Sciatic nerve (tissue), 2 donors: ENCODE data around the gene ASCC2. TPM values are rescaled to one million over a fixed set of nuclear protein-coding genes. Genes with fewer than 3 reads are reported as not detected.
A peak's percentile ranks its signal among the peaks of the same experiment; 100 is the strongest.
"Not testable (repeated sequence)": the region's sequence is repeated elsewhere in the genome, so short reads cannot be mapped to it uniquely, and the experiment has no call there.

Experiments used
- ATAC-seq: fragments of 200-7000 bp; cut with Tn5 transposase; one replicate; pipeline ENCODE4 v1.9.1; 2020; ENCODE audit warnings: mild to moderate bottlenecking, moderate library complexity
- DNase-seq: peaks from one replicate; pipeline ENCODE4 v3.0.0-alpha.2; 2020; ENCODE audit warnings: low spot score
- intact Hi-C: fragments of 100-400 bp; cut with DNase I; formaldehyde crosslinking; loops from one replicate; pipeline ENCODE4 v1.14.2; 2022
- total RNA-seq: library from RNA; stranded (reverse); fragmentation: NEBNext Ultra II Directional; extraction: Animal tissue kit (Norgen Biotek cat#: 25700); gene quantifications from one replicate; pipeline ENCODE4 v1.2.1, GENCODE V29; 2021
- donor health status: DM: no; HTN: no; CAD: no.
- donor health status: DM: no; HTN: no; CAD: no.

The ASCC2 gene
- 47.1 TPM for total RNA-seq

- peak; percentile 100 for ATAC-seq
- peak; percentile 99 for DNase-seq
- intact Hi-C loops, result no loop called here
Measured at GRCh38 chr22:29837741-29838598, at the start of gene ASCC2. Gene ASCC2 (minus strand): TSS chr22:29838274. CDS start chr22:29832325, 5,949 bp downstream.

DNA sequence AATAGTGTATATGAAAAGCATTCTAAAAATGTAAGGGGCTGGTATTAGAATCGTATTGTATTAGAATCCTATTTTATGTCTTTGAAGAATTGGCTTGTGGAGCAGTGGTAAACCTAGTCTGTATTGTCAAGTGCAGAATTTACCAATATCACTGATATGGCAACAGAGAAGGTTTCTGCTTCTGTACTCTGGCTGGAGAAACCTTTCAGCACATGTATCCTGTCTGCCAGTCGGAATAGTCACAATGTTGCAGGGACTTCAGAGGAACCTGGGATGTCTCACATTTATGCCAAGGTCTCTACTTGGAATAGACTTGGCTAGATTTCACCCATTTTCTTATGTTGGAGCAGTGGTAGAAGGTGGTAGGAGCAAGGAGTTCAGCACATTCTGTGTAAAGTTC, 49.3 kb upstream of the ASCC2 start:
- ATAC-seq (no peak), DNase-seq (no peak)
- intact Hi-C loops, result no loop called here

DNA sequence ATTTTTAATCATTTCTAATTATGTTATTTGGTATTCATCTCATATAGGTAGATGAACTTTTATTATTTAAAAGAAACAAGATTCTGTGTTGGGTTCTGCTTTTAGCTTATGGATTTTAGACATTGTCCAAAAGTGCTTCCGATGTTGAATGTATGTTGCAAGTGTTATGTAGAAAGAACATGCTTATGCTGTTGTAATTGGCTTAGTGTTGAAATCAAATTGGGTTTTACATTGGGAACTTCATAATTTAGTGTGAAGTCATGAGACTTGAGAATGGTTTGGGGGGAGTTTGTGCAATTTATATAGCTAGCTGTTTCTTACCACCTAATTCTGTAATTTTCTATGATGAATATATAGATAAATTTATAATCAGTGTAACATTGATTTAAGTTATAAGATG, 48.5 kb upstream of the ASCC2 start:
- ATAC-seq (no peak), DNase-seq (no peak)
- intact Hi-C loops, result no loop called here

DNA sequence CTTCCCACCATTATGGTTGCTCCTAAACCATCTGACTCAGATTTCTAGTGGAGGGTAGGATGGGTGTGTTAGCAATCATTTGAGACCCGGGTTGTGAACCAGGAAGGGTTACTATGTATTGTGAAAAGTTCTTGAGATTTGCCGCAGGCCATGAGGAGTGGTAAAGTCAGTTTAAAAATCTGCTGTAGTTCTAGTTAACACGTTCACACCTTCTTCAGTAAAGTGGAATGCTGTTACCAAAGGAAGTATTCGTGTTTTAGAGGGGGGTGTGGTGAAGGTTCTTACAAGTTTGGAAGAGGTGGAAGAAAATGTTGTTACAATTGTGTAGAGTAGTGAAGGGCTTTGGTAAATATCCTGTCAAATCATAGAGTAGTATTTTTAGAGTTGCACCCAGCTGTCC, 47.5 kb upstream of the ASCC2 start:
- DNase-seq (no peak), ATAC-seq (no peak)
- intact Hi-C loops, result no loop called here

GRCh38 chr22:29883775-29884097, 45.7 kb upstream of the ASCC2 start:
- peak; percentile 32 for ATAC-seq
- no peak for DNase-seq
- intact Hi-C loops, result no loop called here

DNA sequence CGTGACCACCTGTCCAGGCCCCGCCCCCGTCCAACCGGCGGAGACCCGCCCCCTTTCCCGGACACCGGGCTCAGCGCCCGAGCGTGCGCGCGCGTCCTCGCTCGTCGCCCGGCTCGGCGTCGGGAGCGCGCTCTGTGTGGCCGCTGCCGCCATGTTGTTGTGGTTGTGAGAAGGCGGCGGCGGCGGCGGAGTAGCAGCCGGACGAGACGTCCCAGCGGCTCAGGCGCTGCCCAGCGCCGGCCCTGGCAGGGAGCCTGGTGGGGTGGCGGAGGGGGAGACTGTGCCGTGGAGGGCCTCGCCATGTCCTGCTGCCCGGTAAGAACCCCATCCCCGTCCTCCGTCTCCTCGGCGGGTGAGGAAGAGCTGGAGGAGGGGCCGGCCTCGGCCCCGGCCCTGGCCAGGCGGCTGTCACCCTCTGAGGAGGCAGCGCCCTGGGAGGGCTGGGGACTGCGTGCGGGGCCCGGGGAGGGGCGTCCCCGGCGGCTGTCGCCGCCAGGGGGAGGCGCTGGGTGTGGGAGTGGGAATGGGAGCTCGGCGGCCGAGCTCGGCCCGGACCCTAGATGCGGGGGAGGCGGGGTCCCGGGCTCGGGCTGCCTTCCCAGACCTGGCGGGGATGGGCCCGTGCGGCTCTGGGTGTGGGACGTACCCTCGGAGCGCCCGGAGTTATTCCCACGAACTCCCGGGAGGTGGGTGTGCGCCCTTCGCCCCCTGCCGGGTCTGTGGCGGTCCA, 45.1 kb upstream of the ASCC2 start, which contains the start of gene MTMR3:
Gene MTMR3, plus strand, starts transcription at position 130 of the 730 bp plus-strand sequence. CDS start 87,886 bp downstream, outside the sequence.
- DNase-seq, result peak; percentile 98
- intact Hi-C loops, result no loop called here
- ATAC-seq, result peak; percentile 93

GRCh38 chr22:29882716-29883044, 44.6 kb upstream of the ASCC2 start:
- intact Hi-C loops, result no loop called here
- ATAC-seq (no peak), DNase-seq (no peak)

DNA sequence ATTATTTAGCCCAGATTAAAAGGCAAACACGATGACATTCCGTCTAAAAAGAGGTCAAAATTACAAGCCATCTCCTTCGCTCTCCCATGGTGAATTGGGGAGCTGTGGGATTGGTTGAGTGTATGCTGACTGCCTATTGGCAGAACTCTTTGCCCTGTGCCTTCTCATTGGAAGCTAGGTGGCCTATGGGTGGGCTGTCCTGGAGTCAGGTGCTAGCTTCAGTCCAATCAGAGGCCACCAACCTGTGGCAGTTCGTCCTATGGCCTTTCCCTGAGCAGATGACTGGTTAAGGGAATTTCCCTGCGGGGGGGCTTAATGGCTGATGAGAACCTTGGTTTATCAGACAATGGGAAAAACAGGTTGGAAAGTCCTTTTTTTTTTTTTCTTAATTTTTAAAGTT, 41.7 kb upstream of the ASCC2 start:
- ATAC-seq, result no peak
- intact Hi-C loops, result no loop called here
- no peak for DNase-seq

GRCh38 chr22:29877620-29878019, 39.5 kb upstream of the ASCC2 start:
- DNase-seq, result no peak
- intact Hi-C loops, result no loop called here
- no peak for ATAC-seq

- intact Hi-C loops, result loop anchor here (5.0 kb wide), 1 partner anchor 958 kb away; no protein-coding TSS in a partner anchor
- ATAC-seq, result no peak
- DNase-seq, result no peak
Measured at GRCh38 chr22:29873943-29874342, 35.9 kb upstream of the ASCC2 start.

DNA sequence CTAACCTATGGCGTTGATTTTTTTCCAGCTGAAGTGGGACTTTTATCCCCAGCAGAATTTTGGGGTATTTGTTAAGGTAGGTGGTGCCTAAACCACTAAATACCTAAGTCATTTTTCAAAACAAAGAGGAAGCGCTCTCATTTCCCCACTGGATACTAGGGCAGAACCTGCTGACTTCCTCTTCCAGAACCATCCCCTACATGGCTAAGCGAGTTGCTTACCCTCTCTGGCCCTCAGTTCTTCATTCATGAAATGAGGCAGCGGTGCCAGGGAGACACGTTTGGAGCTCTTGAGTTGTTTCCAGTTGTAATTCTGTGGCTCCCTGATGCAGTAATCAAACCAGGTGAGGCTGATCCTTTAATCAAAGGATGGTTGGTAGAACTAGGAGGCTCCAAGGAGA, 34.9 kb upstream of the ASCC2 start:
- intact Hi-C loops, result loop anchor here (5.0 kb wide), 1 partner anchor 959 kb away; no protein-coding TSS in a partner anchor
- no peak for ATAC-seq
- no peak for DNase-seq

DNA sequence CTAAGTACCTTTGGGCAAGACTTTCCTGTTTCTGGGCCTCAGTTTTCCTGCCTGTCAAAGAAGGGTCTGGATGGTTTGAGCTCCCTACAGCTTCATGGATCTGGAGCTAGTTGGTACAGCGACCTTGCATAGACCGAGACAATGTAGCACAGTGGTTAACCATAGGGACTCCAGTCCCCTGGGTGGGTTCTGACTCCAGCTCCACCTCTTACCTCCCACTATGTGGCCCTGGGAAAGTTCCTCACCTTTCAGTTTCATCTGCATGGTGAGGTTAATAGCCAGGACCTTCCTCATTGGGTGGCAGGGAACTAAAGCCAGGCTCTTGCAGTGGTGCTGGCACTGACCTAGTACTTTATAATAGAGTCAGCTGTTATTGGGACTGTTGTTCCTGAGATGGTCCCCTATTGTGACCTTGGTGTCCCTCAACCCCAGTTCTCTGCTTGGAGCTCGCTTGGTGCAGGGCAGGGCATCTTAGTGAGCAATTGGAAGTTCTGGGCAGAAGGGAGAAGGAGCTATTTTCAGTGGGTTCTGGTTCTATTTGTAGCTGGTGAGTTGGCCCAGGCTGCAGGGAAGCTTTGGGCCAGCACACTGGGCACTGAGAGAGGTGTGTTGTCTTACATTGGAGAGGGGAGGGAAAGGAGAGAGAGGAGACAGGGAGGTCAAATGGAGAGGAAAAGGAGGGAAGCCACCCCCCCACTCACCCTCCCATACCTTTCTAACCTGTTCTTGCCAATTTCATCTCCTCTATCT, 34.2 kb upstream of the ASCC2 start:
- no peak for DNase-seq
- intact Hi-C loops, result loop anchor here (5.0 kb wide), 1 partner anchor 960 kb away; no protein-coding TSS in a partner anchor
- ATAC-seq, result no peak

DNA sequence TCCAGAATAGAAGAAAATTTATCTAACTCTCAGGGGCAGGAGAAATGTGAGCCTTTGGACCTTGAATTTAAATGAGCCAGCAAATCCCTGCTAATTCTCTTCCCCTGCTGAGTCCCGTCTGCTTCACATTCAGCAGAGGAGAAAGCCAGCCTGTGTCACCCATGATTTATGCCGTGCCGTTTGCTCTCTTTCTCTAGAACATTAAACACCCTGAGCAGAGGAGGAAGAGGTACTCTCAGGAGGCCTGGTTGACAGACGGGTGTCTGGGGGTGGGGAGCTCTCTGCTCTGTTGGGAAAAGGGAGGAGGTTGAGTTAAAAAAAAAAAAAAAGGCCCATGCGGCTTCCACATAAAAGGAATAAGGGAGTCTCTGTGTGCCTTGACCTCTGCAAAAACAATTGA, 33.6 kb upstream of the ASCC2 start:
- intact Hi-C loops, result loop anchor here (5.0 kb wide), 1 partner anchor 961 kb away; no protein-coding TSS in a partner anchor
- ATAC-seq (no peak), DNase-seq (no peak)

DNA sequence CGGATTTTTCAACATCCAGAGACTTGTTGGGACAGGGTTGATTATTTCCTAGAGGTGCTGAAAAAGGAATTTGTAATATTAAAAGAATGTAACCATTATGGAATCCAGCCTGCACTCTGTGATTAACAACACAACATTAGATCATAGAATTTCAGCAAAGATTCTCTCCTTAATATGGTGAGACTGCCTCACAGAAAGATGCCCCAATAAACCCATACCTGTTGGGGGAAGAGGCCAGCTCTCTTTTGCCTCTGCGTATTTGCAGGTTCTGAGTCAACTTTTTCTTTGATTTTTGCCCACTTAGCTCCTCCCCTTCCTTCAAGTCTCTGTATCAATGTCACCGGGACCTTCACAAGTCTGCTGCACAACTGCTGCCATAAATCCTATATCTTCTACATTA, 32.5 kb upstream of the ASCC2 start:
- intact Hi-C loops, result loop anchor here (5.0 kb wide), 1 partner anchor 962 kb away; no protein-coding TSS in a partner anchor
- no peak for DNase-seq
- ATAC-seq, result no peak

GRCh38 chr22:29867851-29868250, 29.8 kb upstream of the ASCC2 start:
- DNase-seq, result no peak
- ATAC-seq, result no peak
- intact Hi-C loops, result no loop called here

DNA sequence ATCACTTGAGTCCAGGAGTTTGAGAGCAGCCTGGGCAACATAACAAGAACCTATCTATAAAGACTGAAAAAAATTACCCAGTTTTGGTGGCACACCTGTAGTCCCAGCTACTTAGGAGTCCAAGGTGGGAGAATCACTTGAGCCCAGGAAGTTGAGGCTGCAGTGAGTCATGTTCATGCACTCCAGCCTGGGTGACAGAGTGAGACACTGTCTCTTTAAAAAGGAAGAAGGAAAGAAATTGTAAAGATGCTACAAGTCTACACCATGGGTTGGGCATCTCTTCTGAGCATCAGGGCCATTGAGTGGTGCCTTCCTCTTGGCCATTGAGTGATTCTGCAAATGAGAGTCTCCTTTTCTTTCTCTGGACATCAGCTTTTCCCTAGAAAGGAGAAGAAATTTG, 29.2 kb upstream of the ASCC2 start:
- intact Hi-C loops, result no loop called here
- DNase-seq (no peak), ATAC-seq (no peak)

DNA sequence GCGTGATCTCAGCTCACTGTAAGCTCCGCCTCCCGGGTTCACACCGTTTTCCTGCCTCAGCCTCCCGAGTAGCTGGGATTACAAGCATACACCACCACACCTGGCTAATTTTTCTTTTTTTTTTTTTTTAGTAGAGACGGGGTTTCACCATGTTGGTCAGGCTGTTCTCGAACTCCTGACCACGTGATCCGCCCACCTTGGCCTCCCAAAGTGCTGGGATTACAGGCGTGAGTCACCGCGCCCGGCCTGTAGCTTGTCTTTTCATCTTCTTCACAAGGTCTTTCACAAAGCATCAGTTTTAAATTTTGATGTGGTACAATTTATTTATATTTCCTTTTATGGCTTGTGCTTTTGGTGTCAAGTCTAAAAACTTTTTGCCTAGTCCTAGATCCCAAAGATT, 27.5 kb upstream of the ASCC2 start:
- DNase-seq, intact Hi-C loops, ATAC-seq: not testable (repeated sequence)

DNA sequence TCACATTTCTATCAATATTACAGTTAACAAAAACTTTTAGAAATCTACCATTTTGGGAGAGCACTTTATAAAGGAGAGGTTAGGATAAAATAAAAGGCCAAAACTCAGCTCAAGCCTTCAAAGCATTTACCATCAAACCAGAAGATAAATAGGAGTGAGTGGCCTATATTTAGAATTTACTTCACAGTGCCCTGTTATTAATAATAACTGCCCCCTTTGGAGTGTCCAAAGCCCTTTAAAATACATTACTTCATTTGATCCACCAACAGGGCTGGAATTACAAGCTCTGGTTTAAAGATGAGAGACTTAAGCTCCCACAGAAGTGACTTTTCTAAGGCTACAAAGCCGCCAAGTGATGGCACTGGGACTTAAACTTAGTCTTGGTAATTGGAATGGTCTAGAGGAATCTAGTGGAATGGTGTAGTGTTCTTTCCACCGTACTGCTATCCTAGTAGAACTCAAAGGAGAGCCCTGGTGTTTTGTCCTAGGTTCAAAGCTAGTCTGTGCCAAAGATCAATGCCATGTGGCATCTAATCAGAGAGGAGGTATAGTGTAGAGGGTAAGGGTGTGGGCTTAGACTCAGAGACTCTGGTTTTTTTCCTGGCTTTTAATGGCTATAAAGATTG, 23.7 kb upstream of the ASCC2 start:
- DNase-seq, result no peak
- ATAC-seq, result no peak
- intact Hi-C loops, result loop anchor here (1.0 kb wide), 1 partner anchor 32 kb away; no protein-coding TSS in a partner anchor
